ENCODE results near the gene SMOC2.

The SMOC2 gene

GRCh38 chr6:168636147-168637004 is 195.4 kb downstream of the SMOC2 start:
- DNase-seq, result no peak

GRCh38 chr6:168637834-168638233 is 196.8 kb downstream of the SMOC2 start:
- DNase-seq, result no peak

GRCh38 chr6:168638468-168639271 is 197.7 kb downstream of the SMOC2 start:
- no peak for DNase-seq

- DNase-seq, result no peak
Observed at GRCh38 chr6:168640181-168640580, 199.2 kb downstream of the SMOC2 start.

GRCh38 chr6:168640768-168641167 is 199.8 kb downstream of the SMOC2 start:
- no peak for DNase-seq

- no peak for DNase-seq
Observed at GRCh38 chr6:168641446-168641845, 200.5 kb downstream of the SMOC2 start.

GRCh38 chr6:168643401-168643800 is 202.4 kb downstream of the SMOC2 start:
- DNase-seq, result no peak

- DNase-seq, result no peak
Observed at GRCh38 chr6:168645326-168645725, 204.3 kb downstream of the SMOC2 start.

- no peak for DNase-seq
Observed at GRCh38 chr6:168647271-168647670, 206.3 kb downstream of the SMOC2 start.

GRCh38 chr6:168648240-168649125 is 207.5 kb downstream of the SMOC2 start:
- DNase-seq, result no peak

GRCh38 chr6:168649209-168649608 is 208.2 kb downstream of the SMOC2 start:
- DNase-seq, result no peak

- DNase-seq, result no peak
Observed at GRCh38 chr6:168650671-168651111, 209.7 kb downstream of the SMOC2 start.

GRCh38 chr6:168655462-168656152 is 214.6 kb downstream of the SMOC2 start:
- no peak for DNase-seq

- no peak for DNase-seq
Observed at GRCh38 chr6:168658059-168658458, 217.1 kb downstream of the SMOC2 start.

- DNase-seq, result no peak
Observed at GRCh38 chr6:168660400-168660945, 219.5 kb downstream of the SMOC2 start.

- DNase-seq, result no peak
Observed at GRCh38 chr6:168662301-168662936, 221.4 kb downstream of the SMOC2 start.

GRCh38 chr6:168663041-168663440 is 222.1 kb downstream of the SMOC2 start:
- DNase-seq, result no peak

GRCh38 chr6:168664956-168665355 is 224.0 kb downstream of the SMOC2 start:
- no peak for DNase-seq

- no peak for DNase-seq
Observed at GRCh38 chr6:168666170-168666569, 225.2 kb downstream of the SMOC2 start.

- DNase-seq, result no peak
Observed at GRCh38 chr6:168666699-168667427, 225.9 kb downstream of the SMOC2 start.

- no peak for DNase-seq
Observed at GRCh38 chr6:168667428-168667805, 226.4 kb downstream of the SMOC2 start.

Data from SW 1271 (cell line).